ENCODE data around the gene SLAMF9.

SLAMF9 gene

GRCh38 chr1:159943278-159943640, 10.8 kb downstream of the SLAMF9 start:
- no peak overlapping the region for H4K91ac ChIP-seq (ENCODE audit: low read depth, low read length, poor library complexity)
- H3K4me2 ChIP-seq (ENCODE audit: insufficient read depth, low read length, poor library complexity, severe bottlenecking): no peak overlapping the region
- H2BK15ac ChIP-seq (ENCODE audit: low read length): peak overlapping the region; percentile 31
- H2BK5ac ChIP-seq (ENCODE audit: low read length): peak overlapping the region; percentile 62
- peak overlapping the region; percentile 49 for H3K23ac ChIP-seq (ENCODE audit: low read depth, low read length, poor library complexity)
- H3K14ac ChIP-seq (ENCODE audit: low read length): no peak overlapping the region
- peak overlapping the region; percentile 31 for H2BK12ac ChIP-seq (ENCODE audit: low read length)
- no peak overlapping the region for H3K4me3 ChIP-seq (ENCODE audit: low read length in 2 of 2)
- no CpG with 5 or more reads among the region's 5 CpGs for WGBS, 2 donors (ENCODE audit: extremely low coverage in 2 of 2, insufficient read length in 2 of 2, insufficient replicate concordance in 1 of 2)
- no peak overlapping the region for H2BK120ac ChIP-seq (ENCODE audit: low read depth, low read length)
- H3K4ac ChIP-seq (ENCODE audit: low read length): peak overlapping the region; percentile 23
- peaks cover 10% of the 10 kb centered on the region for H3K79me1 ChIP-seq (ENCODE audit: low read depth, low read length)
- no peak overlapping the region for H3K18ac ChIP-seq (ENCODE audit: low read length)
- H3K36me3 ChIP-seq (replicated peaks in 1 of 2; ENCODE audit: control insufficient read depth in 2 of 2, insufficient read depth in 2 of 2, low read length in 2 of 2): peaks cover 2 to 5% of the 10 kb centered on the region in 2 donors
- peak overlapping the region; percentile 85 for H2AK5ac ChIP-seq (ENCODE audit: low read depth, low read length)
- H3K27me3 ChIP-seq (ENCODE audit: control insufficient read depth in 3 of 3, insufficient read depth in 3 of 3, low read depth in 1 of 3, low read length in 3 of 3): peaks cover 0 to 21% (median 0%) of the 10 kb centered on the region in 3 experiments
- peak overlapping the region; percentile 24 for H3K9ac ChIP-seq (ENCODE audit: low read depth, low read length, poor library complexity)
- H3K27ac ChIP-seq (replicated peaks; ENCODE audit: low read length): no peak overlapping the region
- no peak overlapping the region for H2AFZ ChIP-seq (ENCODE audit: low read length)
- H3K4me1 ChIP-seq (ENCODE audit: control insufficient read depth in 2 of 2, insufficient read depth in 1 of 2, low read depth in 1 of 2, low read length in 2 of 2): peaks cover 24 to 41% of the 10 kb centered on the region in 2 donors
- no peak overlapping the region for H4K8ac ChIP-seq (ENCODE audit: low read depth, low read length)
- H3K9me3 ChIP-seq (replicated peaks in 1 of 2; ENCODE audit: control insufficient read depth in 2 of 2, insufficient read depth in 1 of 2, low read depth in 1 of 2, low read length in 2 of 2): no peaks in the 10 kb centered on the region
- DNase-seq (ENCODE audit: low spot score): no peak

GRCh38 chr1:159942632-159943277, 11.3 kb downstream of the SLAMF9 start:
- no peak overlapping the region for H2AFZ ChIP-seq (ENCODE audit: low read length)
- no peak for DNase-seq (ENCODE audit: low spot score)
- H3K4me1 ChIP-seq (ENCODE audit: control insufficient read depth in 2 of 2, insufficient read depth in 1 of 2, low read depth in 1 of 2, low read length in 2 of 2): peaks cover 24 to 46% of the 10 kb centered on the region in 2 donors
- H3K27ac ChIP-seq (replicated peaks; ENCODE audit: low read length): peak overlapping the region; percentile 1
- no peak overlapping the region for H3K9ac ChIP-seq (ENCODE audit: low read depth, low read length, poor library complexity)
- H2BK5ac ChIP-seq (ENCODE audit: low read length): peak overlapping the region; percentile 62
- no peak overlapping the region for H3K14ac ChIP-seq (ENCODE audit: low read length)
- peaks cover 0 to 16% (median 0%) of the 10 kb centered on the region in 3 experiments for H3K27me3 ChIP-seq (ENCODE audit: control insufficient read depth in 3 of 3, insufficient read depth in 3 of 3, low read depth in 1 of 3, low read length in 3 of 3)
- H2BK15ac ChIP-seq (ENCODE audit: low read length): peak overlapping the region; percentile 31
- H4K8ac ChIP-seq (ENCODE audit: low read depth, low read length): no peak overlapping the region
- H2AK5ac ChIP-seq (ENCODE audit: low read depth, low read length): peak overlapping the region; percentile 85
- H2BK120ac ChIP-seq (ENCODE audit: low read depth, low read length): no peak overlapping the region
- no CpG with 5 or more reads among the region's 15 CpGs for WGBS, 2 donors (ENCODE audit: extremely low coverage in 2 of 2, insufficient read length in 2 of 2, insufficient replicate concordance in 1 of 2)
- H2BK12ac ChIP-seq (ENCODE audit: low read length): peak overlapping the region; percentile 63
- no peak overlapping the region for H3K4me3 ChIP-seq (ENCODE audit: low read length in 2 of 2)
- no peak overlapping the region for H3K4ac ChIP-seq (ENCODE audit: low read length)
- H3K4me2 ChIP-seq (ENCODE audit: insufficient read depth, low read length, poor library complexity, severe bottlenecking): peak overlapping the region; percentile 21
- H3K36me3 ChIP-seq (replicated peaks in 1 of 2; ENCODE audit: control insufficient read depth in 2 of 2, insufficient read depth in 2 of 2, low read length in 2 of 2): peaks cover 2 to 5% of the 10 kb centered on the region in 2 donors
- peaks cover 10% of the 10 kb centered on the region for H3K79me1 ChIP-seq (ENCODE audit: low read depth, low read length)
- H4K91ac ChIP-seq (ENCODE audit: low read depth, low read length, poor library complexity): no peak overlapping the region
- peak overlapping the region; percentile 62 for H3K18ac ChIP-seq (ENCODE audit: low read length)
- H3K9me3 ChIP-seq (replicated peaks in 1 of 2; ENCODE audit: control insufficient read depth in 2 of 2, insufficient read depth in 1 of 2, low read depth in 1 of 2, low read length in 2 of 2): no peaks in the 10 kb centered on the region
- no peak overlapping the region for H3K23ac ChIP-seq (ENCODE audit: low read depth, low read length, poor library complexity)

- Histone ChIP-seq H3K23ac (ENCODE audit: low read depth, low read length, poor library complexity) (no peak overlapping the region), H2AFZ (ENCODE audit: low read length) (peak overlapping the region; percentile 84), H3K79me1 (ENCODE audit: low read depth, low read length) (peaks cover 10% of the 10 kb centered on the region), H3K4me1 (ENCODE audit: control insufficient read depth in 2 of 2, insufficient read depth in 1 of 2, low read depth in 1 of 2, low read length in 2 of 2) (peaks cover 28 to 54% of the 10 kb centered on the region in 2 donors), H3K27me3 (ENCODE audit: control insufficient read depth in 3 of 3, insufficient read depth in 3 of 3, low read depth in 1 of 3, low read length in 3 of 3) (peaks cover 0 to 9% (median 0%) of the 10 kb centered on the region in 3 experiments), H4K91ac (ENCODE audit: low read depth, low read length, poor library complexity) (no peak overlapping the region), H3K4ac (ENCODE audit: low read length) (no peak overlapping the region), H3K4me3 (ENCODE audit: low read length in 2 of 2) (peak overlapping the region in 1 of 2 donors; percentile 20), H3K4me2 (ENCODE audit: insufficient read depth, low read length, poor library complexity, severe bottlenecking) (peak overlapping the region; percentile 29), H2BK120ac (ENCODE audit: low read depth, low read length) (peak overlapping the region; percentile 20), H3K9ac (ENCODE audit: low read depth, low read length, poor library complexity) (no peak overlapping the region), H3K9me3 (replicated peaks in 1 of 2; ENCODE audit: control insufficient read depth in 2 of 2, insufficient read depth in 1 of 2, low read depth in 1 of 2, low read length in 2 of 2) (no peaks in the 10 kb centered on the region), H3K14ac (ENCODE audit: low read length) (no peak overlapping the region), H3K27ac (replicated peaks; ENCODE audit: low read length) (peak overlapping the region; percentile 49), H2BK12ac (ENCODE audit: low read length) (no peak overlapping the region), H2BK15ac (ENCODE audit: low read length) (peak overlapping the region; percentile 82), H3K36me3 (replicated peaks in 1 of 2; ENCODE audit: control insufficient read depth in 2 of 2, insufficient read depth in 2 of 2, low read length in 2 of 2) (peaks cover 2 to 5% of the 10 kb centered on the region in 2 donors), H3K18ac (ENCODE audit: low read length) (peak overlapping the region; percentile 76), H2BK5ac (ENCODE audit: low read length) (peak overlapping the region; percentile 2), H4K8ac (ENCODE audit: low read depth, low read length) (no peak overlapping the region), H2AK5ac (ENCODE audit: low read depth, low read length) (peak overlapping the region; percentile 51)
- WGBS, 2 donors (ENCODE audit: extremely low coverage in 2 of 2, insufficient read length in 2 of 2, insufficient replicate concordance in 1 of 2): no CpG with 5 or more reads among the region's 15 CpGs
- DNase-seq (ENCODE audit: low spot score): no peak
Measured at GRCh38 chr1:159941591-159942560, 12.2 kb downstream of the SLAMF9 start.

- no CpG with 5 or more reads among the region's 5 CpGs for WGBS, 2 donors (ENCODE audit: extremely low coverage in 2 of 2, insufficient read length in 2 of 2, insufficient replicate concordance in 1 of 2)
- peaks cover 32 to 57% of the 10 kb centered on the region in 2 donors for H3K4me1 ChIP-seq (ENCODE audit: control insufficient read depth in 2 of 2, insufficient read depth in 1 of 2, low read depth in 1 of 2, low read length in 2 of 2)
- H2BK120ac ChIP-seq (ENCODE audit: low read depth, low read length): no peak overlapping the region
- peak overlapping the region; percentile 29 for H3K4me2 ChIP-seq (ENCODE audit: insufficient read depth, low read length, poor library complexity, severe bottlenecking)
- H2BK12ac ChIP-seq (ENCODE audit: low read length): no peak overlapping the region
- no peak overlapping the region for H2BK5ac ChIP-seq (ENCODE audit: low read length)
- peak overlapping the region; percentile 0 for H3K18ac ChIP-seq (ENCODE audit: low read length)
- H3K27ac ChIP-seq (replicated peaks; ENCODE audit: low read length): peak overlapping the region; percentile 49
- H4K8ac ChIP-seq (ENCODE audit: low read depth, low read length): no peak overlapping the region
- peak overlapping the region; percentile 84 for H2AFZ ChIP-seq (ENCODE audit: low read length)
- H3K9me3 ChIP-seq (replicated peaks in 1 of 2; ENCODE audit: control insufficient read depth in 2 of 2, insufficient read depth in 1 of 2, low read depth in 1 of 2, low read length in 2 of 2): no peaks in the 10 kb centered on the region
- peak overlapping the region in 1 of 2 donors; percentile 20 for H3K4me3 ChIP-seq (ENCODE audit: low read length in 2 of 2)
- H3K36me3 ChIP-seq (replicated peaks in 1 of 2; ENCODE audit: control insufficient read depth in 2 of 2, insufficient read depth in 2 of 2, low read length in 2 of 2): peaks cover 4 to 5% of the 10 kb centered on the region in 2 donors
- H3K23ac ChIP-seq (ENCODE audit: low read depth, low read length, poor library complexity): no peak overlapping the region
- DNase-seq (ENCODE audit: low spot score): peak; percentile 56
- peaks cover 0 to 2% (median 0%) of the 10 kb centered on the region in 3 experiments for H3K27me3 ChIP-seq (ENCODE audit: control insufficient read depth in 3 of 3, insufficient read depth in 3 of 3, low read depth in 1 of 3, low read length in 3 of 3)
- H3K9ac ChIP-seq (ENCODE audit: low read depth, low read length, poor library complexity): no peak overlapping the region
- peaks cover 10% of the 10 kb centered on the region for H3K79me1 ChIP-seq (ENCODE audit: low read depth, low read length)
- no peak overlapping the region for H3K14ac ChIP-seq (ENCODE audit: low read length)
- no peak overlapping the region for H4K91ac ChIP-seq (ENCODE audit: low read depth, low read length, poor library complexity)
- peak overlapping the region; percentile 4 for H2BK15ac ChIP-seq (ENCODE audit: low read length)
- no peak overlapping the region for H3K4ac ChIP-seq (ENCODE audit: low read length)
- peak overlapping the region; percentile 0 for H2AK5ac ChIP-seq (ENCODE audit: low read depth, low read length)
Measured at GRCh38 chr1:159941141-159941540, 12.9 kb downstream of the SLAMF9 start.
